ENCODE results near the gene NUMBL. TPM values are rescaled to one million over a fixed set of nuclear protein-coding genes. Genes with fewer than 3 reads are reported as not detected.
A peak's percentile ranks its signal among the peaks of the same experiment; 100 is the strongest.

NUMBL gene
- total and polyA plus RNA-seq, 2 of the 4 experiments (the other 2 are of a cell fraction) = 6.3 to 29.0 TPM

- no peak for TF ChIP-seq CHD1 (IDR thresholded peaks at IDR 0.05; ENCODE audit: low read depth, low read length)
Measured at GRCh38 chr19:40717325-40717879, 27.0 kb upstream of the NUMBL start (continued).

- Histone ChIP-seq H3K18ac (ENCODE audit: low read depth, low read length) (peak within 1 kb of the TSS; percentile 70), H3K27me3 (ENCODE audit: control insufficient read depth, insufficient read depth, low read length) (no peaks in the 10 kb centered on the region), H3K4ac (ENCODE audit: low read depth, low read length) (peak within 1 kb of the TSS; percentile 94), H4K5ac (ENCODE audit: low read depth, low read length) (peak within 1 kb of the TSS; percentile 84), H3K9ac (ENCODE audit: low read depth, low read length) (peak within 1 kb of the TSS; percentile 97), H2BK5ac (ENCODE audit: low read depth, low read length, poor library complexity, severe bottlenecking) (peak within 1 kb of the TSS; percentile 83), H3K36me3 (ENCODE audit: control insufficient read depth, insufficient read depth, low read length) (peaks cover 5% of the 10 kb centered on the region; the same call in 1 of the 2 replicates), H3K27ac (ENCODE audit: insufficient read depth, low read length) (peak within 1 kb of the TSS; percentile 96), H2BK15ac (ENCODE audit: low read depth, low read length) (peak within 1 kb of the TSS; percentile 52), H3K23ac (ENCODE audit: low read depth, low read length) (peak within 1 kb of the TSS; percentile 97), H2BK20ac (ENCODE audit: low read depth, low read length) (peak within 1 kb of the TSS; percentile 86), H4K20me1 (ENCODE audit: insufficient read depth, low read length) (peaks cover 16% of the 10 kb centered on the region; the same call in 1 of the 2 replicates), H2BK120ac (ENCODE audit: low read depth, low read length) (peak within 1 kb of the TSS; percentile 95), H3K56ac (ENCODE audit: extremely low read depth, insufficient read depth, low read length) (peak within 1 kb of the TSS; percentile 86), H3K79me1 (ENCODE audit: low read depth in 1 of 2, low read length in 2 of 2) (peaks cover 14 to 61% of the 10 kb centered on the region in 2 experiments; a peak in 3 of 4 replicates), H3K4me3 (ENCODE audit: insufficient read depth, low read depth, low read length) (peak within 1 kb of the TSS; percentile 86), H3K4me2 (ENCODE audit: low read depth, low read length) (peak within 1 kb of the TSS; percentile 91), H2AK5ac (ENCODE audit: low read depth, low read length) (peak within 1 kb of the TSS; percentile 86), H3K9me3 (ENCODE audit: control insufficient read depth, insufficient read depth, low read length) (no peaks in the 10 kb centered on the region), H4K91ac (ENCODE audit: insufficient read depth, low read depth, low read length) (peak within 1 kb of the TSS; percentile 77), H2AFZ (replicated peaks; ENCODE audit: low read length, poor library complexity) (peak within 1 kb of the TSS; percentile 90), H4K8ac (ENCODE audit: low read depth in 2 of 2, low read length in 2 of 2) (peak within 1 kb of the TSS; percentile 70 to 77), H3K9me1 (ENCODE audit: insufficient read depth, low read length) (peaks cover 10% of the 10 kb centered on the region; the same call in 1 of the 2 replicates), H3K14ac (replicated peaks; ENCODE audit: low read depth, low read length) (peak within 1 kb of the TSS; percentile 82), H2AK9ac (replicated peaks; ENCODE audit: low read depth, low read length, poor library complexity) (peak within 1 kb of the TSS; percentile 90), H3K4me1 (ENCODE audit: control insufficient read depth, insufficient read depth, low read length) (peaks cover 9% of the 10 kb centered on the region)
- intact Hi-C loops (cut with micrococcal nuclease) = loop anchor here (2.0 to 5.0 kb wide), 2 partner anchors 34 to 81 kb away; partner anchors contain the start of genes ACTMAP, EGLN2 and SNRPA
- in situ Hi-C loops (cut with MboI; ENCODE audit: low sequenced_read_pairs) = no loop called here
- BruUV-seq (replicated peaks) = no TSS peak
- ChIA-PET POLR2A (ENCODE audit: unreplicated experiment) (no interaction called here), CTCF (interaction anchor here (0.9 kb wide), 1 partner anchor 29 kb away, joined by 4 read pairs; no protein-coding TSS in a partner anchor)
- 1% methylated on average over 22 of the region's 76 CpGs; no CpG with 5 or more reads in 1 of the 2 experiments for WGBS, 2 experiments (ENCODE audit: extremely low coverage in 2 of 2, insufficient read length in 1 of 2)
- peak; percentile 75 for ATAC-seq (ENCODE audit: low read depth)
- dilution Hi-C loops (cut with HindIII; ENCODE audit: low sequenced_read_pairs, unreplicated experiment) = no loop called here
- peak; percentile 96 for DNase-seq
- no peak for TF ChIP-seq ELK1 (IDR thresholded peaks at IDR 0.05; ENCODE audit: borderline replicate concordance, low read depth, low read length)
- peak; percentile 99 for TF ChIP-seq MAZ (IDR thresholded peaks at IDR 0.05; ENCODE audit: borderline replicate concordance, low read depth, low read length)
- no peak for TF ChIP-seq FOS (IDR thresholded peaks at IDR 0.05; ENCODE audit: low read depth, low read length)
- no peak for TF ChIP-seq RAD21 (IDR thresholded peaks at IDR 0.05; ENCODE audit: low read length)
- no peak; the same call in 1 of the 2 replicates for TF ChIP-seq CHD1 (IDR thresholded peaks at IDR 0.05; ENCODE audit: low read depth, low read length)
- no peak for TF ChIP-seq USF2 (IDR thresholded peaks at IDR 0.05; ENCODE audit: low read depth, low read length)
- TF ChIP-seq MAFK (IDR thresholded peaks at IDR 0.05; ENCODE audit: low read depth, low read length) = no peak
- TF ChIP-seq CTCF (conservative IDR thresholded peaks at IDR 0.05; ENCODE audit: low read depth, low read length) = 0 out of 2 replicates have a peak, but pooled peaks have one; percentile 8
- no peak for TF ChIP-seq RFX5 (IDR thresholded peaks at IDR 0.05; ENCODE audit: low read depth, low read length)
Measured at GRCh38 chr19:40716482-40717324, 26.3 kb upstream of the NUMBL start, which contains the start of the genes COQ8B and ITPKC. COQ8B (minus strand) TSS chr19:40716886; CDS start chr19:40714632, 2,254 bp downstream. ITPKC (plus strand) TSS chr19:40717112; CDS start chr19:40717136, 24 bp downstream.
